ENCODE results near the gene JAM2.
A peak's percentile ranks its signal among the peaks of the same experiment; 100 is the strongest.

The JAM2 gene

DNA sequence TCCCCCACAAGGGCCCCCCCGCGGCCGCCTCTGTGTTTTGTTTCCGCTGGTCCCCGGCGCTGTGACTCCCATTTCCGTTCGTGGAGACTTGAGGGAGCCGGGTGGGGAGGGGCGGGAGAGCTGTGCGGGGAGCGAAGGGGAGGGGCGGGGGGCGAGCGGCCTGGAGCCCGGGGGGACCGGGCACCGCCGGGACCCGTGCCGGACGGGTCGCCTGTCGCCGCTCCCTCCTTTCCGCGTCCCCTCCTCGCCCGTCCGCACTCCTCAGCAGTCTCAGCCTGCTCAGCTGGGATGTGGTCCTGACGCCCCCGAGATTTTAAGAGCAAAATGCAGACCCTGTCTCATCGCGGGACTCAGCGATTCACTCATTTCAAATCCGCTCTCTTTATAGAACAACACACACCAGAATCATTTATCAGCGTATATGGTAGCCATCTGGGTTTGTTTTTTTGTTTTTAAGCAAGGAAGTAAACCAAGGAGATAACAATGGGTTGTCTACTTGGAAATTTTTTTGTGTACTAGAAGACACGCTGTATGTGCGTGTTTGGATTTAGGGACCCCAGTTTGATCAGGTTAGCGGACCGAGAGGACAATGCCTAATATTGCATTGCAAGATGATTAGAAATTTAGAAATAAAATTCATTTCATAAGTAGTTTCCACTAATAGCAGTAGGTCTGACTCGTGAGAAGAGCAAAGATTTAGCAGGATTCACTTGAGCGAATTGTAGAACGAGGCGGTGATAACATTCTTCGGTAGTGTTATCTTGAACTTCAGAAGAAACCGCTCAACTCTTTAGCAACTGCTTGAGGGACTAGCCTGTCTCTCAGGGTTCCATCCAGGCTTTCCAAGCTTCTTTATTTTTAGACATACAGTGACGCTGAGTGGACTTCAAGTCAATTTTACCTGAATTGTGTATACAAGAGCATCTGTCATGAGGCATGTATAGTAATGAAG lies 96.9 kb downstream of the JAM2 start:
- Mint-ChIP-seq H3K4me1 (peaks cover 52% of the 10 kb centered on the region), H3K4me3 (peak overlapping the region; percentile 95), H3K36me3 (ENCODE audit: insufficient read depth) (peaks cover 22% of the 10 kb centered on the region), H3K9me3 (no peaks in the 10 kb centered on the region), H3K27me3 (no peaks in the 10 kb centered on the region), H3K27ac (ENCODE audit: low read depth) (peak overlapping the region; percentile 97)
- DNase-seq (ENCODE audit: low spot score in 2 of 2) (peak; percentile 14 to 18), ATAC-seq (replicated peaks; ENCODE audit: extremely low read depth, poor library complexity, severe bottlenecking) (no peak)

DNA sequence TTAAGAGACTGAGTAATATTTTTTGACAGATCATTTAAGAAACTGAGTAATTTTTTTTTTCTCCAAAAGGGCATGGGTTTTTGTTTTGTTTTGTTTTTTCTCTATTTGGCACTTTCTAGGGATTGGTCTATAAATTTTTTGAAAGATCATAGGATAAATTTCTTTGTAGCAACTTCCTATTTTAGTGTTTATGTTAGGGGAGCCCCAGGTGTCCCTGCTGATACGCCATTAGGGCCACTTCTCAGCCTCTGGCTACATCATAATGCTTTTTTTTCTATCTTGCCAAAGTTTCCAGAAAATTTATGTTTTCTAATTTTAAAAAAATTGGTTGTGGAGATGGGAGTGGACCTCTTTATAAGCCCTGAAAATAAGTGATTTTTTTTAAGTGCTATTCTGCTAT lies 98.4 kb downstream of the JAM2 start:
- Mint-ChIP-seq H3K4me1 (peaks cover 64% of the 10 kb centered on the region), H3K27me3 (no peaks in the 10 kb centered on the region), H3K27ac (ENCODE audit: low read depth) (no peak overlapping the region), H3K36me3 (ENCODE audit: insufficient read depth) (peaks cover 18% of the 10 kb centered on the region), H3K9me3 (no peaks in the 10 kb centered on the region), H3K4me3 (no peak overlapping the region)
- ATAC-seq (replicated peaks; ENCODE audit: extremely low read depth, poor library complexity, severe bottlenecking) (no peak), DNase-seq (ENCODE audit: low spot score in 2 of 2) (no peak)

DNA sequence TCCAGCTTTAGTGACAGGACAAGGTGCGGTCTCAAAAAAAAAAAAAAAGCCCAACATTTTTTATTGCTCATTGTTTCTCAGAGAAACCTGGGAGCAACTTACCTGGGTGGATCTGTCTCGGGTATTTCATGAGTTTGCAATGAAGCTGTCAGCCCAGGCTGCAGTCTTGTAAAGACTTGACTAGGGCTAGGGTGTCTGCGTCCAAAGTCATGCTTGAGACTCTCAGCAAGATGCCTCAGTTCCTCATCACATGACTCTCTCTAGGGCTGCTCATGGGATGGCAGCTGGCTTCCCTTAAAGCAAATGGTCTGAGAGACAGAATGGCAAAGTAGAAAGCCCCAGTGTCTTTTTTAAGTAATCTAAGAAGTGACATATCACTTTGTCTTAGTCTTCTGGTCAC lies 103.8 kb downstream of the JAM2 start:
- no peak overlapping the region for H3K4me3 Mint-ChIP-seq
- no peaks in the 10 kb centered on the region for H3K27me3 Mint-ChIP-seq
- peaks cover 4% of the 10 kb centered on the region for H3K36me3 Mint-ChIP-seq (ENCODE audit: insufficient read depth)
- no peak overlapping the region for H3K27ac Mint-ChIP-seq (ENCODE audit: low read depth)
- H3K4me1 Mint-ChIP-seq = peaks cover 34% of the 10 kb centered on the region
- ATAC-seq (replicated peaks; ENCODE audit: extremely low read depth, poor library complexity, severe bottlenecking) = no peak
- H3K9me3 Mint-ChIP-seq = no peaks in the 10 kb centered on the region
- no peak for DNase-seq (ENCODE audit: low spot score in 2 of 2)

DNA sequence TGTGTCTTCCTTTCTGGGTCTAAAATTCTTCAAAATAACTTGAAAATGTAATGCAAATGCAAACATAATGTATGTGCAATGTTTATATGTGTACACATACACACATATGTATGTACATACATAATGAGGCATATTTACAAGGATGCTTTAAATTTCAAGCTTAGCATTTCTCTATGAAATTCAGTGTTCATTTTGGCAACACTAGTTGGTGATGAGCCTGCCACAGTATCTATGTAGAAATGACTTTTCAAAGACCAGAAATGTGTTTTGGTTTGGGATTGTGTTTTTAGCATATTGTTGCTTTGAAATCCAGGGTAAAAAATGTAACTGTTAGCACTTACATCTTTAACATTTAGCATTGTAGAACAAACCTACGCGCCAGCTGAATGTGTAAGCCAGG lies 105.8 kb downstream of the JAM2 start:
- Mint-ChIP-seq H3K4me1 (peaks cover 15% of the 10 kb centered on the region), H3K4me3 (no peak overlapping the region), H3K27ac (ENCODE audit: low read depth) (no peak overlapping the region), H3K9me3 (no peaks in the 10 kb centered on the region), H3K36me3 (ENCODE audit: insufficient read depth) (peaks cover 10% of the 10 kb centered on the region), H3K27me3 (no peaks in the 10 kb centered on the region)
- no peak for ATAC-seq (replicated peaks; ENCODE audit: extremely low read depth, poor library complexity, severe bottlenecking)
- no peak for DNase-seq (ENCODE audit: low spot score in 2 of 2)

DNA sequence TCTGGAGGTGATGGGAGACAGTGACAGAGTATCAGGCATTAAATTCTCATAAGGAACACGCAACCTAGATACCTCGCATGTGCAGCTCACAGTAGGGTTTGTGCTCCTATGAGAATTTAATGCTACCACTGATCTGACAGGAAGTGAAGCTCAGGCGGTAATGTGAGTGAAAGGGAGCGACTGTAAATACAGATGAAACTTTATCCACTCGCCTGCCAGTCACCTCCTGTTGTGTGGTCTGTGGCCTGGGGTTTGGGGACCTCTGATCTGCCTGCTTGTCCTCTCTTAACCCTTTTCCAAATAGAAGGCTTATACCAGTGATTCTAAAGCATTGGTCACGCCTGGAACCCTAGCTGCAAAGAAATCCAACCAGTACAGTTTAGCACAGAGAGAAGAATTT lies 111.0 kb downstream of the JAM2 start:
- no peak for DNase-seq (ENCODE audit: low spot score in 2 of 2)
- H3K27me3 Mint-ChIP-seq = no peaks in the 10 kb centered on the region
- H3K36me3 Mint-ChIP-seq (ENCODE audit: insufficient read depth) = peaks cover 39% of the 10 kb centered on the region
- H3K4me1 Mint-ChIP-seq = peaks cover under 1% of the 10 kb centered on the region
- no peak overlapping the region for H3K27ac Mint-ChIP-seq (ENCODE audit: low read depth)
- no peak for ATAC-seq (replicated peaks; ENCODE audit: extremely low read depth, poor library complexity, severe bottlenecking)
- no peaks in the 10 kb centered on the region for H3K9me3 Mint-ChIP-seq
- H3K4me3 Mint-ChIP-seq = no peak overlapping the region

DNA sequence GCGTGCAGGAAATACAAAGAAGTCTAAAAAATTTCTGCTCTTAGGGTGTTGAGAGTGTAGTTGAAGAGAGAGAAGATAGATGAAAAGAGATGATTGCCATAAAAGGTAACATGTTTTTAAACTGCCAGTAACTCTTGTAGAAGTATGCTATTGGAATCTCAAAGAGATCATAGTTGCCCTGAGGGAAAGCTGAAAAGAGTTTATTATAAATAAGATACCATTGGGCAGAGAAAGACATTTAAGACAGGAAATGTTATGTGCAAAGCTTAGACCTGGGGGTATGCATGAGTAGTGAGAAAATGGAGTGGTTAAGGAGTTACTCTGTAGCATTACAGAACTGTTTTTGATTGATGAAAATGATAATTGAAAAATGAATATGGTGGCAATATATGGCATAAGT lies 113.4 kb downstream of the JAM2 start:
- Mint-ChIP-seq H3K4me1 (peaks cover 21% of the 10 kb centered on the region), H3K27me3 (no peaks in the 10 kb centered on the region), H3K27ac (ENCODE audit: low read depth) (no peak overlapping the region), H3K36me3 (ENCODE audit: insufficient read depth) (peaks cover 51% of the 10 kb centered on the region), H3K9me3 (no peaks in the 10 kb centered on the region), H3K4me3 (no peak overlapping the region)
- ATAC-seq (replicated peaks; ENCODE audit: extremely low read depth, poor library complexity, severe bottlenecking) = no peak
- DNase-seq (ENCODE audit: low spot score in 2 of 2) = no peak

DNA sequence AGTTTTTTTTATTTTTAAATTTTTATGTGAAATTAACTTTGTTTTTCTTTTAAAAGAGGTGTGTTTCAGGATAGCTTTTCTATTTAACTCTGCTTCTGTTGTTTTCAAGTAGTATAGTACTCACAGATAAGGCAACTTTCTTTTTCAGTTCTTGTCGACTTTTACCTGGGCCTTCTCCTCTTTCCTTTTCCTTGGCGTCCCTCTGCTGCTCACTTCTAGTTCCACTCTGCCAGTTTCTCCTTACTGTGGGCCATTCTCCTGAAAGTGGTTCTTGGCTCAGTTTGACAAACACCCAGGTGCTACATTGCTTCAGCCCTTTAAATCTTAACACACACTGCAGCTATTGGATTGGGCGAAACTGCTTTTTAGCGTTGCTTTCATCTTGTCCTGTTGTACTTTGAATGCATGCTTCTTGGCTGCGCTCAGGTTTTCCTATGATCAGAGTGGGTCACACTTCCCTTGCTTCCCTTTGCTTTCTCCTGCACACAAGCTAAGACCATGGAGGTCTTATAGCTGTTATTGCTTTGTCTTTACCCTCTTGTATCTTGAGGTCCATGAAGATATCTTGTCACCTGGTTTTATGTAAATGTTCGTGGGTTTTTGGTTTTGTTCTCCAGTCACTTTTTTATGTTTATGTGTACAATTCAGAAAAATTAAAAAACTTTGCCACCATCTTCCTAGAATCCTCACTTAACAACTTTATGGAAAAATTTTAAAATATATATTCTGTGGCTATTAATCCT lies 117.3 kb downstream of the JAM2 start:
- DNase-seq (ENCODE audit: low spot score in 2 of 2) = no peak
- H3K27me3 Mint-ChIP-seq = no peaks in the 10 kb centered on the region
- H3K27ac Mint-ChIP-seq (ENCODE audit: low read depth) = peak overlapping the region; percentile 65
- peaks cover 75% of the 10 kb centered on the region for H3K36me3 Mint-ChIP-seq (ENCODE audit: insufficient read depth)
- ATAC-seq (replicated peaks; ENCODE audit: extremely low read depth, poor library complexity, severe bottlenecking) = no peak
- H3K9me3 Mint-ChIP-seq = no peaks in the 10 kb centered on the region
- H3K4me1 Mint-ChIP-seq = peaks cover 28% of the 10 kb centered on the region
- no peak overlapping the region for H3K4me3 Mint-ChIP-seq

DNA sequence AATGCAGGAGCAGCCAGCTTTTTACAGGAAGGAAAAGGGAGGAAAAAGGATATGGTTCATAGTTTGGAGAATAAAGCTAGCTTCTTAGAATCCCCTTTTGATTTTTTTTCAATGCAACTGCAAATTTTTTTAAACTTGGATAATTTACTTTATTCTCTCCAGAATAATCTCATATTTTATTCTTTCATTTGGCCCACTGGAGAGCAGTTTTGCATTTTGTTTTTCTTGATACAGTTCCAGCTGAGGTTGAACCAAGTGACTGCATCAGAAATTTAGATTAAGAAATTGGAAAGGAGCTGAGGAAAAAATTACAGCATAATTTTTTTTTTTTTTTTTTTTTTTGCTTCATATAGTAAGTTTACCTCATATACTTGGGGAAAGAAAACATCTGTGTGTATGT lies 118.5 kb downstream of the JAM2 start:
- DNase-seq (ENCODE audit: low spot score in 2 of 2) (no peak), ATAC-seq (replicated peaks; ENCODE audit: extremely low read depth, poor library complexity, severe bottlenecking) (no peak)

DNA sequence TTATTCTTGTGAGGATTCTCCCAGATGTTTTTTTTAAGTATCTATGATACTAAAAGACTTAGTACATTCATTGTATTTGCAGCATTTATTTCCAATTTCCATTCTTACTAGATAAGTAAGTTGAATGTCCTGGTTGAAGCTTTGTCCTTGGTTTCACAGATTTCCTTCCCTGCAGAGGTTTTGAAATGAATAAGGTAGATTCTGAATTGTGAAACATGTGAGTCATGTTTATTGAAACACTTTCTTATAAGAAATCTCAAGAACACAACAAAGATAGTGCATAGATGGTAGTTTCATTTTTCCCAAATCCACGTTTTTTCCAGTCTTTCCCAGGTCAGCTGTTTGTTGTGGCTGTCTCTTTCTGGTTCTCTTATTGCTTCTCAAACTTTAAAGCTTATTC lies 120.5 kb downstream of the JAM2 start:
- Mint-ChIP-seq H3K27me3 (no peaks in the 10 kb centered on the region), H3K4me1 (peaks cover 28% of the 10 kb centered on the region), H3K9me3 (no peaks in the 10 kb centered on the region), H3K4me3 (no peak overlapping the region), H3K36me3 (ENCODE audit: insufficient read depth) (peaks cover 71% of the 10 kb centered on the region), H3K27ac (ENCODE audit: low read depth) (no peak overlapping the region)
- no peak for ATAC-seq (replicated peaks; ENCODE audit: extremely low read depth, poor library complexity, severe bottlenecking)
- no peak for DNase-seq (ENCODE audit: low spot score in 2 of 2)

More for the DNA sequence above, 118.5 kb downstream of the JAM2 start:
- H3K4me3 Mint-ChIP-seq = no peak overlapping the region
- H3K27me3 Mint-ChIP-seq = no peaks in the 10 kb centered on the region
- H3K36me3 Mint-ChIP-seq (ENCODE audit: insufficient read depth) = peaks cover 70% of the 10 kb centered on the region
- peaks cover 28% of the 10 kb centered on the region for H3K4me1 Mint-ChIP-seq
- H3K27ac Mint-ChIP-seq (ENCODE audit: low read depth) = peak overlapping the region; percentile 57
- no peaks in the 10 kb centered on the region for H3K9me3 Mint-ChIP-seq

DNA sequence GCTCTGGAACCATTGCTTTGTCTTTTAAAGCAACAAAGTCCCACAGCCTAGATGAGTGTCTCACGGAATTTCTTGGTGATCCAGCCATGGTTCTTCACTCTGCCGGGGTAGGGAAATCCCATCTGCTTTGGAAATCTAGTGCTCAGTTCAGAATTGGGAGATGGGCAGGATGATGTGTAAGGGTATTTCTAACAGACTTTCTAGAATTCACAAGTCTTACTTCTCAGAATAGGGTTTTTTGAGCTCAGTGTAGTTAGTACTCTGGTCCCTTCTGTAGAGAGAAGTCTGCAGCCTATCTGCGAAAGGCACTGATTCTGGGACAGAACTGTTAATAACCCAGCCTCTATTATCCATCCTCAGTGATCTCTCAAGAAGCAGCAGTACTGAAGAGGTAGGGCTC lies 121.0 kb downstream of the JAM2 start:
- Mint-ChIP-seq H3K27ac (ENCODE audit: low read depth) (no peak overlapping the region), H3K4me1 (peaks cover 27% of the 10 kb centered on the region), H3K36me3 (ENCODE audit: insufficient read depth) (peaks cover 69% of the 10 kb centered on the region), H3K27me3 (no peaks in the 10 kb centered on the region), H3K4me3 (no peak overlapping the region), H3K9me3 (no peaks in the 10 kb centered on the region)
- ATAC-seq (replicated peaks; ENCODE audit: extremely low read depth, poor library complexity, severe bottlenecking) (no peak), DNase-seq (ENCODE audit: low spot score in 2 of 2) (no peak)

DNA sequence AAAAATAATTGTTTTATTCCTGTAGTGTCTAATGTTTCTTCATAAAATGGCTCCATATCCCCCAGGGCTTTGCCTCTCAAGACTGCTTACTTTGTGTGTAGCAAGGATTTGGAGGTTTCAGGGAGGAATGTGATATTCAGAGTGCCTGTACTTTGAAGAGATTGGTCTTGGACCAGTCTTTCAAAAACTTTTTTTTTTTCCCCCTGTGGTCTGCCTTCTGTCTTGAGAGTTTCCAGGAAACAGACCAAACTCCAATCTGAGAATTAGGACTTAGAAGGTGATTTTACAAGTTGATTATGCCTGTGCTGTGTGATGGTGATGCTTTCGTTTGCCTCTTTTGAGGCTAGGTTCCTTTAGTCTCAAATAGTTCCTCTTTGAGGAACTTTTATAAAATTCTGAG lies 121.6 kb downstream of the JAM2 start:
- H3K27me3 Mint-ChIP-seq = no peaks in the 10 kb centered on the region
- H3K36me3 Mint-ChIP-seq (ENCODE audit: insufficient read depth) = peaks cover 69% of the 10 kb centered on the region
- no peak overlapping the region for H3K27ac Mint-ChIP-seq (ENCODE audit: low read depth)
- no peak for DNase-seq (ENCODE audit: low spot score in 2 of 2)
- H3K4me3 Mint-ChIP-seq = no peak overlapping the region
- no peak for ATAC-seq (replicated peaks; ENCODE audit: extremely low read depth, poor library complexity, severe bottlenecking)
- peaks cover 21% of the 10 kb centered on the region for H3K4me1 Mint-ChIP-seq
- H3K9me3 Mint-ChIP-seq = no peaks in the 10 kb centered on the region

DNA sequence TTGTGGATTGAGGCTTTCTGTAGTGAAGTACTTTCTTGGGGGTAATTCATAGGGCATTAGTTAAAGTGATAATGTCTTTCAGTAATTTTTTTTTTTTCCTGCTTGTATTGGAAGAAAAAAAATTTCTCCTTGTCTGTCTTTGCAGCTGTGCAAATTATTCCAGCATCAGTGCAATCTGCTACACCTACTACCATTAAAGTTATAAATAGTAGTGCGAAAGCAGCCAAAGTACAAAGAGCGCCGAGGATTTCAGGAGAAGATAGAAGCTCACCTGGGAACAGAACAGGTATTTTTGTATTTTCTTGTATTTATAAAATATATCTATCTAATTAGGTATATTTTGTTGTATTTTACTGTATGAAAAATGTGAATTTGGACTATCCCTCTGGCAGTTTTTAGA lies 125.0 kb downstream of the JAM2 start:
- Mint-ChIP-seq H3K27me3 (no peaks in the 10 kb centered on the region), H3K9me3 (no peaks in the 10 kb centered on the region), H3K36me3 (ENCODE audit: insufficient read depth) (peaks cover 67% of the 10 kb centered on the region), H3K4me1 (peaks cover 6% of the 10 kb centered on the region), H3K27ac (ENCODE audit: low read depth) (no peak overlapping the region), H3K4me3 (no peak overlapping the region)
- ATAC-seq (replicated peaks; ENCODE audit: extremely low read depth, poor library complexity, severe bottlenecking) (no peak), DNase-seq (ENCODE audit: low spot score in 2 of 2) (no peak)
